ENCODE results near the gene SCLY.

The SCLY gene

DNA sequence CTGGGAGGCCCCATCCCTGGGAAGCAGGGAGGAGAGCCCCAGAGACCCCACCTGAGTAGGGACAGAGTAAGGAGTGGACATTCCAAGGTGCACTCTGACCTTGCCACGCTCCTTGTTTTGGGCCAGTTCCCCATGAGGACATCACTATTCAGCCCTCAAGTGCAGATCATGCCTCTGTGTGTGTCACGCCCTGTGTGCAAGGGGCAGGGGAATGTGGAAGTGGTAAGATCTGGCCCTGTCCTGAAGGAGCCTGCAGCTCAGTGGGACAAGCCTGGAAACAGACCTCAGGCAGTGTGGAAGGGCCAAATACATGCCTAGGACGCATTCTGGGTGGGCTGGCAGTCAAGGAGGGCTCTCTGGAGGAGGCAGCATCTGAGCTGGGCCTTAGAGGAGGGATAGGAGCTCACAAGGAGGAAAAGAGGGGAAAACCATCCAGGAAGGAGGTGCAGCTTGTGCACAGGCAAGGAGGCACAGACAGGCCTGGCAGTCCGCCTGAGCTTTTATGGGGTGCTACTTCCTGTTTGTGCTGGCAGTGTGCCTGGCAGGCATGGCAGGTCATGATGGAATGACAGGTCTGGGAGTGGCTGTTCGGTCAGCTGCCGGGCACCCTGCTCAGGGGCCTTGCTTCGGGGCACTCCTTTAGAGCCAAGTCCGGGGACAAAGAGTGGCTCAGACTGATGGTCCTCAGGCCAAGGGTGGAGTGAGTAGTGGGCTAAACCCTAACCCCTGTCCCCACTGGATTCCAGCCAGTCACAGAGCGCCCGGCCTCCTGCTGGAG lies 80.9 kb downstream of the SCLY start:
- no peak for DNase-seq

DNA sequence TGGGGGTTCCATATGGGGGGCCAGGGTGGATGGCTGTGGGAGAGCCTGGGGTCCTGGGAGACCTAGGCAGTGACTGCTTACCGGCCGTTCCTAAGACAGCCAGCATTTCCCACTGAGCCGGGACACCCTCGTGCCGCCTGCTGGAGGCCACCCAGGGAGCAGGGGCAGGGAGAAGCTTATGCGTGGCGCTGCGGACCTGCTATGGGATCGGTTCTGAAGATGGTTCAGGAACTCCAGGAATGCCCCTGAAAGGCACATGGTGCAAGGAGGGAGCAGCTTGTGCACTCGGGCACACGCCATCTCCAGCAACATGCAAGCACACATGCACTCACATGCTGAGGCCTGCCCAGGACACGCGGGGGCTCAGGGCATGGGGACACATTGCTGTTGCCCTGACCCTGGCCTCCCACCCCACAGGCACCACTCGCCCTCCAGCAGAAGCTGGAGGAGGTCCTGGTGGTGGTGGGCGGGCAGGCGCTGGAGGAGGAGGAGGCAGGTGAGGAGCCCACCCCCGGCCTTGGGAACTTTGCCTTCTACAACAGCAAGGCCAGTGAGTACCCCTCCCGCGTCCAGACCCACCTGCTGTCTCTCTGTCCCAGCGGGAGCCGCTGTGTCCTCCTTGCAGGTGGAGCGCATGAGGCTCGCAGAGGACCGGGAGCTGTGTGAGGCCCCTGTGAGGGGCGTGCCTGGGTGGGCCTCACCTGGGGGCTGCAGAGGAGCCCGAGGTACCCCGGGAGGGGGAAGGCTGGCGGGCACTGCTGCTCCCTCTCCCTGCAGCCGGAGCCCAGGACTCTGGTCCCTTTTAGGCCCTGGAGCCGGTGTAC lies 81.8 kb downstream of the SCLY start:
- DNase-seq: no peak

DNA sequence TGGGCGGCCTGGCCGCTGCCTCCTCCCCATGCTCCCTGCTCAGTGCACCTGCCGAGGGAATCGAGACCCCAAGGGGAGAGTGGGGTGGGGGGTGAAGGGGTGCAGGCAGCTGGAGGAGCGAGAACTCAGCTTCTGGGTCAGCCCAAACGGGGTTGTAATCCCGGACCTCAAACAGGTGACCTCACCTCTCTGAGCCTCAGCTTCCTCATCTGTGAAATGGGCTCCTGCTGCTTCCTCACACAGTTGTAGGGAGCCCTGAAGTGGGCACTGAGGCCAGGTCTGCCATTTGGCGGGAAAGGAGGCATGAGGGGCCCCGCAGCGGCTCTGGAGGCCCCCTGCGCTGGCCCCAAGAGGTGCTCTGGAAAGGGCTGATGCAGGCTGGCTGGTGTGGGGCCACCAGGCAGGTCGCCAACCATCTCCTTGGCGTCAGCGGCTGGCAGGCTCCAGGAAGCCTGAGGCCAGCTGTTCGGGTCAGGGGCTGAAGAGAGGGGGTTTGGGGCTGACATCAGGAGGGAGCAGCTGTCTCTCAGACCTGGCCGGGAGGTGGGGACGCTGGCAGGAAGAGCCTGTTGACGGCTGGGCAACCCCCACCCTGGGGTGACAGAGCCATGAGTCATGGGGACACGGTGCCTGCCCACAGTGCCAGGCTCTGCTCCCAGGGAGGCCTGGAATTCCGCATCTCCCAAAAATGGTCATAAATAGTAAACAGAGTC lies 82.6 kb downstream of the SCLY start:
- no peak for DNase-seq

DNA sequence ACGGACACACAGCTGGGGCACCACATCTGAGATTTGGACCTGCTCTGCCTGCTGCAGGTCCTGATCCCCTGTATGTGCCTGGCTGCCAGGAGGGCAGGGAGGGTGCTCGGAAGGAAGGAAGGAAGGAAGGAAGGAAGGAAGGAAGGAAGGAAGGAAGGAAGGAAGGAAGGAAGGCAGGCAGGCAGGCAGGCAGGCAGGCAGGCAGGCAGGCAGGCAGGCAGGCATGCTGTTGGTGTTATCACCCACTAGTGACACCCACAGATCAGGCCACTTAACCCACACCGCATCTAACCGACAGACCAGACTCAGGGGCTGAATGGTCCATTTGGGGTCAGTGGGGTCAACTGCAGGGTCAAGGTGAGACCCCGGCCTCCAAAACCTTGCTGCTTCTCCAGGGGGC lies 83.5 kb downstream of the SCLY start:
- DNase-seq: no peak

DNA sequence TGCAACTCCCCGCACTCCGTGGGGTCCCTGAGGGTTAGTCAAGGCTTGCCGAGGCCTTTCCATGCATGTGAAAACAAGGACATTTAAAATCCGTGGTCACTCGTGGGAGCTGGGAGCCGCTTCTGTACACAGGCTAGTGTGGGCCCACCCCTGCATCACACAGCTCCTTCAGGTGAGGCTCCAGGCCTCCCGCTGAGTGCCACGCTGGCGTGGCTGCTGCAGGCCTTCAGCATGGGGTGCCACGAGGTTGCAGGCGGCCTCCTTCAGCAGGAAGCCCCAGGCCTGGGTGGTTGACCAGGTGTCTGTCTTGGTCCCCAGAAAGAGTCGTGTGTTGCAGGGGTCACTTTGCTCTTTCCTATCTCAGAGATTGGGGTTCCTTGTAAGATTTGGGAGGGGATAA lies 84.2 kb downstream of the SCLY start:
- DNase-seq: no peak

DNA sequence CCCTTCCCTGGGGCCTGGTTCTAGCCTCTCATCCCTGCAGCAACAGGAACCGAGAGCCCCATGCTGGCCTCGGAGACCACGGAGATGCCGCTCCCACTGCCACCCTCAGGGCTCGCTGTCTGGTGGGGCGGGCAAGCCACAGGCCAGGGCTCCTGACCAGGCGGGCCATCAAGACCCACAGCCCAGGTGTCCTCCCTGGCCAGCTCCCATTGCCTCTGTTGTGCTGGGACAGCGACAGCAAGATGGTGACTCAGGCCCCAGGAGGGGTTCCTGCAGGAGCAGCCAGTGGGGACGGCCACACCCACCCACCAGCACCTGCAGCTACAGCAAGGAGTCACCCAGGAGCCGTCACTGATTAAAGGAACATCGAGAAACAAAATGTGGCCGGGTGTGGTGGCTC lies 85.0 kb downstream of the SCLY start:
- no peak for DNase-seq

DNA sequence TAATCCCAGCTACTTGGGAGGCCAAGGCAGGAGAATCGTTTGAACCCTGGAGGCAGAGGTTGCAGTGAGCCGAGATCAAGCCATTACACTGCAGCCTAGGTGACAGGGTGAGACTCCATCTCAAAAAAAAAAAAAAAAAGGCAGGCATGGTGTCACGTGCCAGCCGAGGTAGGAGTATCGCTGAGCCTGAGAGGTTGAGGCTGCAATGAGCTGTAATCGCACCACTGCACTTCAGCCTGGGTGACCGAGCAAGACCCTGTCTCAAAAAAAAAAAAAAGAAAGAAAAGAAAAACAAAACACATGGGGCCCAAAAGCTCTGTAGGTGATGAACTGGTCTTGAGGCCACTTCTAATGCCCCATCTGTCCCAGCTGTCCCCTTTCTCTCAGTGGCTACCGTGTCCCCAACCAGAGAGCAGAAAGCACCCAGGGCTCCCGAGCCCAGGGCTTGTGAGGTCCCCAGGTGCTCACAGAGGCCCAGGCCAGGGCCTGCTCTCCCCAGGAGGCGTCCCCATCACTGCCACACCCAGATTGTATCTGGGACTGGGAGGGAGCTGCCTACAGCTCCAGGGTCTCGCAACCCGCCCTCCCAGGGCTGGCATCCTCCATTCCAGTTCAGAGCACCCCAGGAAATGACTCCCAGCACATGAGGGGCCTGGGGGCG lies 86.2 kb downstream of the SCLY start:
- DNase-seq: no peak

DNA sequence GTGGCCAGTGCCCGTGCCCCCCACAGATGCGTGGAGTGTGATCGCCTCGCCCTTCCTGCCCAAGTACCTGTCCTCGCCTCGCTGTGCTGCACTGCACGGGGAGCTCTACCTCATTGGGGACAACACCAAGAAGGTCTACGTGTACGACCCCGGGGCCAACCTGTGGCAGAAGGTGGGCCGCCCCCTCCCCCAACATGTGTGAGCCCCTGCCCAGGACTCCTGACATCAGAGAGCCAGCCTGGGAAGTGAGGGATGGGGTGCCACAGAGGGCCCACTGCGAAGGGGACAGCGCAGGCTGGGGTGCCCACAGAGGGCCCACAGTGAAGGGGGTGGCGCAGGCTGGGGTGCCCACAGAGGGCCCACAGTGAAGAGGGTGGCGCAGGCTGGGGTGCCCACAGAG lies 88.2 kb downstream of the SCLY start:
- no peak for DNase-seq

All from activated CD4-positive, alpha-beta T cell treated with anti-CD3 and anti-CD28 coated beads, Interleukin-2, Interleukin-6, amounts not matched to agents 100 ng/mL and 50 ng/mL, durations not matched to agents 16 hours and 8 hours (primary cell).